Neural progenitor cell (in vitro differentiated cells): ENCODE data around the gene XKR8.

Experiments used
- EZH2 ChIP-seq: fragments of 200-600 bp; sonication (generic); IDR thresholded peaks from 2 replicates; pipeline ENCODE4 v1.6.1; 2017; ENCODE audit warnings: antibody characterized with exemption, mild to moderate bottlenecking, moderate library complexity
- TF ChIP-seq, protein P1 (sequence below): fragments of 200-600 bp; sonication (generic); IDR thresholded peaks from 2 replicates; pipeline ENCODE4 v1.5.1; 2017; ENCODE audit warnings: antibody characterized with exemption, mild to moderate bottlenecking

DNA sequence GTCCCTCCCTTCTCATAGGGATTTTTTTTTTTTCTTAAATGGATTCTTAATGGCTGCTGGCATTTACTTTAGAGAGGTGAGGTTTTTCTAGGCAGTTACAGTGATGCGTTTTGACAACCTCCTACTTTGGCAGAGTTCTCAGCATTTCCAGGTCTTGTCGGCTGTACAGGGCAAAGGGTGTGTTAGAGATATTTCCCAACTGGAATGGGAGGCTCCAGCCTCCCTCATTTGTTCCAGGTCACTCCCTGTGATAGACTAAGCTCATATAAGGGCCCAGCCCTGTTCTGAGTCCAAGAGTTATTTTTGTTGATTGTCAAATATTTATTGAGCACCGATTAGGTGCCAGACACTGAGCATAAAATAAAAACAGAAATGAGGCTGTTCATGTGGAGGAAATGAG lies 7.6 kb upstream of the XKR8 start:
- TF ChIP-seq, protein P1, sequence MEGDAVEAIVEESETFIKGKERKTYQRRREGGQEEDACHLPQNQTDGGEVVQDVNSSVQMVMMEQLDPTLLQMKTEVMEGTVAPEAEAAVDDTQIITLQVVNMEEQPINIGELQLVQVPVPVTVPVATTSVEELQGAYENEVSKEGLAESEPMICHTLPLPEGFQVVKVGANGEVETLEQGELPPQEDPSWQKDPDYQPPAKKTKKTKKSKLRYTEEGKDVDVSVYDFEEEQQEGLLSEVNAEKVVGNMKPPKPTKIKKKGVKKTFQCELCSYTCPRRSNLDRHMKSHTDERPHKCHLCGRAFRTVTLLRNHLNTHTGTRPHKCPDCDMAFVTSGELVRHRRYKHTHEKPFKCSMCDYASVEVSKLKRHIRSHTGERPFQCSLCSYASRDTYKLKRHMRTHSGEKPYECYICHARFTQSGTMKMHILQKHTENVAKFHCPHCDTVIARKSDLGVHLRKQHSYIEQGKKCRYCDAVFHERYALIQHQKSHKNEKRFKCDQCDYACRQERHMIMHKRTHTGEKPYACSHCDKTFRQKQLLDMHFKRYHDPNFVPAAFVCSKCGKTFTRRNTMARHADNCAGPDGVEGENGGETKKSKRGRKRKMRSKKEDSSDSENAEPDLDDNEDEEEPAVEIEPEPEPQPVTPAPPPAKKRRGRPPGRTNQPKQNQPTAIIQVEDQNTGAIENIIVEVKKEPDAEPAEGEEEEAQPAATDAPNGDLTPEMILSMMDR = no peak
- TF ChIP-seq EZH2 = no peak
